Measurements from ENCODE around the gene IGFL4.
A peak's percentile ranks its signal among the peaks of the same experiment; 100 is the strongest.

Gene IGFL4

DNA sequence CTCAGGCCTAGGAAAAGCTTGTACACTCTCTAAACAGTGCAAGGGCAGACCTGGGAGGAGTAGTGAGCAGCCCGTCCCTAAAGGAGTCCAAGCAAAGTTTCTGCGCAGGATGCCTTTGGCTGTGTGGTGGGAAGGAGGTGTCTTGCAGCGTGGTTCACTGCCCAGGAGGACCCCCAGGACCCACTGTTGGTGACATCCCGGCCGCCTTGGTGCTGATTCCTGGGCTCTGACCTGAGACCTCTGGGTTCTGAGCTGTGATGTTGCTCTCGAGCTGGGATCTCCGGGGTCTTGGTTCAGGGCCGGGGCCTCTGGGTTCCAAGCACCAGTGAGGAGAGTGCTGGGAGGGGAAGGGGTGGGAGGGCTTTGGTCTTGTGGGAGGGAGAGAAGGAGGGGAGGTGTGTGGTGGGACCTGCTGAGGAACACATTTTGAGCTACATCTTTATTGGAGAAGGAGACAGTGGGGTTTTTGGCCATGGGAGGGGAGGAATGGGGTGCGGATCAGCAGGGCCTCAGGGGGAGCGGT, 22.0 kb downstream of the IGFL4 start:
- DNase-seq = no peak

- DNase-seq = no peak
These were observed 22.7 kb downstream of the IGFL4 start for GRCh38 chr19:46017874-46018675.

DNA sequence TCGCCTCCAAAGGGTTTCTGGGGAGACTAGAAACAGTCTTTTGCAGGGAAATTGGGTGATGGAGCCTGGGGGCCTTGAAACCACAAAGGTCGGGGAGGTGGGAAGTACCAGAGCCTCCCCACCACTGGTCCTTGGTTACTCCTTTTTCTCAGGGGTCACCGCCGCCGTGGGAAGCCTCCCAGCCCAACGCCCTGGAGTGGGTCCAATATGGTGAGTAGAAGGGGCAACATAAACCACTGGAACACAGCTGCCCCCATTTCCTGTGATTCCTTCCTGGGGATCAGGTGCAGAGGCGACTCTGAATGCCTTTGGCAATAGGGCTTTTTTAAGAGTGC, 23.7 kb downstream of the IGFL4 start:
- DNase-seq = no peak

- peak; percentile 77 to 90 (median 78) for DNase-seq
These were observed 24.2 kb downstream of the IGFL4 start for GRCh38 chr19:46016426-46017094.

DNA sequence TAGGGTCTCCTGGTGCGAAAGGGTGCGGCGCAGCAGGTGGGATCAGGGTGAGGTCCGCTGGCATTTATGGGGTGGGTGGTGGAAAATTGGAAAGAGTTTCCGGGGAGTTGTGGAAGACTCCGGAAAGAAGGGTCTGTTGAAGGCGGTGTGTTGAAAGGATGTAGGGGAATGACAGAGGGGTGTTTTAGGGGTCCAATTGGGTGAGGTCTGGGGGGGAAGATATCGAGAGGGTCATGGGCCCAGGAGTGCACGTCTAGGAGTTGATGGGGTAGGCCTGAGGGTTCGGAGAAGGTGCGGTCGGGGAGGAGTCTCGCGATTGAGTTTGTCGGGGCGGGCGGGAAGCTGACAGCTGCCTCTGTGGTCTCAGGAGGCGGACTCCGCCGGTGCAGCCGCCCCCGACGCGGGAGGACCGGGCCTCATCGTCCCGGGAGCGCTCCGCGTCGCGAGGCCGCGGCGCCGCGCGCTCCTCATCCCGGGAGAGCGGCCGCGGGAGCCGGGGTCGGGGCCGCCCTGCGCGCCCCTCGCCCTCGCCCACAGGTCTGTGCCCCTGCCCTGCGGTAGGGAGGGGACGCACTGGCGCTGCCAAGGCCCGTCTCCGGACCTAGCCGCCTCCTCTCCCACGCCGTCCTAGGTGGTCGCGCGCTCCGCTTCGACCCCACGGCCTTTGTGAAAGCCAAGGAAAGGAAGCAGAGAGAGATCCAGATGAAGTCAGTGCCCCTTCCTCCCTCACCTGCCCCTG, 24.9 kb downstream of the IGFL4 start:
- DNase-seq = peak in 1 of 3 experiments; percentile 42

DNA sequence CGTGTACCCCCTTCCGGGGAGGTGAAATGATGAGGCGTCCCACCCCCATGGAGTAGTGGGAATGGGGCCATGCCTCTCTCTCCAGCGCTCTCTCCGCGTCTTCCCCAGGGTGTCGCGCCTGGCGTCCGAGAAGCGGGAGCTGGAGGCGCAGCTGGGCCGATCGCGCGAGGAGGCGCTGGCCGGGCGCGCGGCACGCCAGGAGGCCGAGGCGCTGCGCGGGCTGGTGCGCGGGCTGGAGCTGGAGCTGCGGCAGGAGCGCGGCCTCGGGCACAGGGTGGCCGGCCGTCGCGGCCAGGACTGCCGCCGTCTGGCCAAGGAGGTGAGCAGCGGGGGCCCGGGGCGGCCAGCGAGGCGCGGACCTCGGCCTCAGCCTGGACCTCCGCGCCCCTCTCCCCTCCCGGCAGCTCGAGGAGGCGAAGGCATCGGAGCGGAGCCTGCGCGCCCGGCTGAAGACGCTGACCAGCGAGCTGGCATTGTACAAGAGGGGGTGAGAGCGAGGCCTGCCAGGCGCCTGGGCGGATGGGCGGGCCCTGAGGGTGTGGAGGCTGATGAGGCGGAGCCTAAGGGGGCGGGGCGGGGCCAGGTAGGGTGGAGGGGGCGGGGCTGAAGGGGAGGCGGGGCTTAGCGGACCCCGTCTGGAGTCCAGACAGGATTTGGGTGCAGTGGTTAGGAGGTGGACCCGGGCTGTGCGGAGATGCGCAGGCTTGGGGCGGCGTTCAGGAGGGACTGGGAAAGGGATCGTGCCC, 25.7 kb downstream of the IGFL4 start:
- DNase-seq = peak; percentile 90 to 92 (median 92)

DNA sequence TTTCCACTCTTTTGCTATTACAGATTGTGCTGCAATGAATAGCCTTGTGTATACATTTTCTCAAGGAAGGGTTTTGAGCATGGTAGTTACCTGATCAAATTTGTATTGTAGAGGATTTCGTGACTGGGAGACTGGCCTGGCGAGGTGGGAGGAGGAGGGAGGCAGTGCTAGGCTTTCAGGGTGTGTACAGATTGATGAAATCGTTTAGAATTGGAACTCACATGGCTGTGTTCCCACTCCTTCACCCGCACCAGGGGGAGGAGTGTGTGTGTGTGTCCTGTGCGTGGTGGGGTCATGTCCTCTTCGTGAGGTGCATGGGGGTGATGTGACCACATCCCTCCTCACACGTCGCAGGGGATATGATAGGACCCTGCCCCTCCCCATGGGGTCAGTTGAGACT, 26.3 kb downstream of the IGFL4 start:
- peak in 2 of 3 experiments; percentile 60 to 62 for DNase-seq

GRCh38 chr19:46009530-46010510, 31.0 kb downstream of the IGFL4 start:
- peak; percentile 57 to 81 (median 63) for DNase-seq

DNA sequence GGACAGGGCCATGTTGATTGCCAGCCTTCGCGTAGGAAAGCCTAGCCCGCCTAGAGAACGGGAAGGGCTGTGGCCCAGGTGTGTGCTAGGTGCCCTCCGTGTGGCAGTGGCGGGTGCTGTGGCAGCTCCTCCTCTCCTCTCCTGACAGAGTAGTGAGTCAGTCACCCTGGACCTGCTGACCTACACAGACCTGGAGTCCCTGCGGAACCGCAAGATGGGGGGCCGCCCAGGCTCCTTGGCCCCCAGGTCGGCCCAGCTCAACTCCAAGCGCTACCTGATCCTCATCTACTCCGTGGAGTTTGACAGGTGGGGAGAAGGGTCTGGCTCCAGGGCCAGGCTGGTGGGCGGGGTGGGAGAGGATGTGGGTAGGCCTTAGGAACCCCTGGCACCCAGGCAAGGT, 34.4 kb downstream of the IGFL4 start:
- no peak for DNase-seq

GRCh38 chr19:46002678-46003275, 38.0 kb downstream of the IGFL4 start:
- DNase-seq = no peak

DNA sequence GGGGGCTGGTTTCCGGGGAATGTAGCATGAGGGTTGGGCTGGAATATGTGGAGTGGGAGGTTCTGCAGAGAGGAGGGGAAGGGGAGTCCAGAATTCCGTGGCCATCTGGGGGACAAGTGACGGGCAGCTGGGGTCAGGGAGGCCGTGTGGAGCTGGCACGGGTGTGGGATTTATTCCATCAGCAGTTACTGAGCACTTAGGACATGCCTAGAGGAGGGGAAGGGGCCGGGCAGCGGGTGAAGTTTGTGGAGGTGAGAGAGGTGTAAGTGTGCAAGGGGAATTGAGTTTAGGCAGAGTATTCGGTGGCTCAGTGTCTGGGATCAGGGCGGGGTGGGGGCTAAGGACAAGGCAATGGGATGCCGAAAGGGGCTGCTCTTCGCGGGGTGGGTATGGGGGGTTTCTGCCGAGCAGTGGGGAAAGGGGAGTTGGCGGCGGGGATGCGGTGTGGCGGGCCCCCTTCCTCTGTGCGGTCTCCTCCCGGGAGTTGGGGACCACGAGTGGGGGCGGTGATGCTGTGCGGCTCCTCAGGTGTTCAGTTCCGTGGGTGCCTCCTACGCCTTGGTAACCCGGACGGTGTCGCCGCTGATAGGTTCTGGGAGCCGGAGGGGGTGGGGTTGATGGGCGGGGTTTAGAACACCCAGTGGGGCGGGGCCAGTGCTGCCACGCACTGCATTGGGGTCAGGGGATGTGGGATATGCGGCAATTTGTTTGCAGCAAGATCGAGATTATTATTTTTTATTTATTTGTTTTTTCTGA, 40.1 kb downstream of the IGFL4 start:
- DNase-seq = peak in 2 of 3 experiments; percentile 30 to 50

DNA sequence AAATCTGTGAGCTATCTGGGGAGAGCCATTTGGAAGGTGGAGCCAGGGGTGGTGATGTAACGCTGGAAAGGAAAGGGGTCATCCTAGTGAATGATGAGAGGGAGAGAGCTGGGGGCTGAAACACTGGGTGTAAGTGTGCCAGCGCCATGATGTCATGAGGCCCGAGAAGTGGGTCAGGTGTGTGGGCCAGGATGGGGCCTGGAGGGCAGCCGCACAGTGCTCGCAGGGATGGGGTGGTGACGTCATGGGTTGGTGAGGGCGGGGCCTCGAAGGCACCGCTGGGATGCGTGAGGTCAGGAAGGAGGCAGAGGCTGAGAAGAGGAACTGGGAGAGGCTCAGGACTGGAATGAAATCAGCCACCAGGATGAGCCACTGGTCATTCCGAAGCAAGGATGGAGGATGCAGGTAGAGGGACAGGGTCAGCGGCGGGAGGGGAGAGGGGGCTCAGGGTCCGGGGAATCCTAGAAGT, 41.1 kb downstream of the IGFL4 start:
- no peak for DNase-seq

- DNase-seq = no peak
These were observed 42.0 kb downstream of the IGFL4 start for GRCh38 chr19:45998834-45999233.

DNA sequence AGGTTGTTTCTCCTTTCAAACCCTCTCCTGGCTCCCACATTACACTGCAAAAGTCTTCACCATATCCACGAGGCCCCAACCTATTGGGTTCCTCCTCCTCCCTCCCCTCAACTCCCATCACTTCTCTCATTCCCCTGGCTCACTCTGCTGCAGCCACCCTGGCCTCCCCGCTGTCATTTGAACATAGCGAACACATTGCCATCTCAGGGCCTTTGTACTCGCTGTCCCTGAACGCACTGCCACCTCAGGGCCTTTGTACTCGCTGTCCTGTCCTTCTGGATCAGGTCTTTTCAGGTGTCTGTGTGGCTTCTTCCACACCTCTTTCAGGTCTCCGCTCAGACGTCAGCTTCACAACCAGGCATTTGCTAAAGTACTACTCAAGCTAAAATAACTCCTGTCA, 43.9 kb downstream of the IGFL4 start:
- no peak for DNase-seq

DNA sequence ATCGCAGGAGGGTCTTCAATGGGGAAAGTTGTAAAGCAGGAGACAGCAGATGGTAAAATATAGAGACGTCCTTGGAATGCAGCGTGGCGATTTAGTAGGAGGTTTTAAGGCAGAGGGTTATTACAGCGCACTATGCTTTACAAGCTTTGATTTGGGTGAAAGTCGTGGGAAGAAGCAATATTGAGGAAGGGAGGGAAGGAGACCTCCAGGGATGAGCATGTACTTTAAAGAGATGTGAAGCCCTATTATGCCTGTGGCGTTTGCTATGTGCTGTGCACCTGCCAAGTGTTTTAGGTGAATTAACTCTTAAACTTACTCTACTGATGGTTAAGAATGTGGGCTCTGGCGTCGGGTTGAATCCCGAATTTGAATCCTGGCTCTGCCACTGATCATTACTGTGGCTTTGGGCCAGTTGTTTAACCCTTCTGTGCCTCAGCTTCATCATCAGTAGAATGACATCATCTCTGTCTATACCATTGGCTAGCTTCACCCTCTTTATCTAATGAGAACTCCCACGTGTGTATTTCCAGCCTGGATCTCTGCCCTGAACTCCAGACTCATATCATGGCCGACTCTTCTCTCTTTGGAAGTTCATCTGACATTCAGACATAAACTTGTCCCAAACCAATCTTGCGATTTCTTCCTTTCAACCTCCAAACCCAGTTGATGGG, 45.0 kb downstream of the IGFL4 start:
- no peak for DNase-seq

- DNase-seq = peak; percentile 99 to 100 (median 100)
These were observed 45.6 kb downstream of the IGFL4 start, which contains the start of gene CCDC61 for GRCh38 chr19:45994998-45995714. Gene CCDC61, plus strand, starts transcription at chr19:45995467. Its CDS starts 7,552 bp downstream, at chr19:46003019.

DNA sequence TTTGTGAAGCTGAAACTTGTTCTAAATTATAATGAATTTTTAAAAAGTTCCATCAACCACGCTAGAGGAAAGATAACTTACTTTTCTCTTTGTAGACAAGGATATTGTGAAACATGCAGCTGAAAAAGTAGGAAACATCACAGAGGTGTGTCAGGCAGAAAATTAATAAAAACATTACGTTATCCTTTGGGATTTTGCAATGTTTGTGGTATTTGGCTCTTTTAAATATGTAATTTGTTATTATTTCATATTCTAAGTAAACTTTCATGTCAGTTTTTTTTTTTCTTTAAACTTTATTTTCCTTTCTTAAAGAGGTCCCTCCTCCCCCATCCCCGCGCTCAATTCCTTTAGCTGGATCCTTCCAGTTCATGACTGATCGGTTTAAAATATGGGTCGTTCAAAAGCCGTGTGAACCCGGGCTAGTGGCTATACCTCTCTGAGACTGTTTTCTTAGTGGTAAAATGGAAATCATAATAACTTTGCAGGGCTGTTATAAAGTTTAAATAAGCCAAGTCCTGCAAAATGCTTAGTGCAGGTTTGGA, 46.3 kb downstream of the IGFL4 start:
- DNase-seq = no peak

GRCh38 chr19:45990113-45990728, 50.6 kb downstream of the IGFL4 start:
- DNase-seq = no peak

Data from NCI-H1417 (cell line).